ENCODE results near the gene RYR2.
"Not testable (repeated sequence)": the region's sequence is repeated elsewhere in the genome, so short reads cannot be mapped to it uniquely, and the experiment has no call there.

RYR2 gene

DNA sequence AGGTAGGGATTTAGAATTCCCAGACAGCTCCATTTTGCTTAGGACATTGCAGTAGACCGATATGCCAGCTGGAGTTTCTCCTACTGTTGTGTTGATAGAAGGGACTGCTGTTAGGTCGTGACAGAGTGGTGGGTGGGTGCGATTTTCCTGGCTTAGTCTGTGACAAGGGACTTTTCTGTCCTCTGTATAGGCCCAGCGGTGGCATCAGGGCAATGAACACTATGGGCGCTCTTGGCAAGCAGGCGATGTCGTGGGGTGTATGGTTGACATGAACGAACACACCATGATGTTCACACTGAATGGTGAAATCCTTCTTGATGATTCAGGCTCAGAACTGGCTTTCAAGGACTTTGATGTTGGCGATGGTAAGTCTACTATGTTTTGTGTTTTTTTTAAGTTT, 527.0 kb downstream of the RYR2 start:
- no peak for DNase-seq (ENCODE audit: low spot score)

DNA sequence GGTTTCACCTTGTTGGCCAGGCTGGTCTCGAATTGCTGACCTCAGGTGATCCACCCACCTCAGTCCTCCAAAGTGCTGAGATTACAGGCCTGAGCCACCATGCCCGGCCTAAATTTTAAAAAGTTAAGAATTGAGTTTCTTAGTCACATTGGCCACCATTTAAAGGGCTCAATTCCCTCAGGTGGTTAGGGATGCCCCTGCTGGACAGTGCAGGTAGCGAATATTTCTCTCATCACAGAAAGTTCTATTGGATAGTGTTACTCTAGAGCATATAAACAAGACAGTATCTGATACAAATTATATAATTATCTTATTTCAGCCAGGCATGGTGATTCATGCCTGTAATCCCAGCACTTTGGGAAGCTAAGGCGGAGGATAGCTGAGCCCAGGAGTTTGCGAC, 528.5 kb downstream of the RYR2 start:
- DNase-seq (ENCODE audit: low spot score), result no peak

DNA sequence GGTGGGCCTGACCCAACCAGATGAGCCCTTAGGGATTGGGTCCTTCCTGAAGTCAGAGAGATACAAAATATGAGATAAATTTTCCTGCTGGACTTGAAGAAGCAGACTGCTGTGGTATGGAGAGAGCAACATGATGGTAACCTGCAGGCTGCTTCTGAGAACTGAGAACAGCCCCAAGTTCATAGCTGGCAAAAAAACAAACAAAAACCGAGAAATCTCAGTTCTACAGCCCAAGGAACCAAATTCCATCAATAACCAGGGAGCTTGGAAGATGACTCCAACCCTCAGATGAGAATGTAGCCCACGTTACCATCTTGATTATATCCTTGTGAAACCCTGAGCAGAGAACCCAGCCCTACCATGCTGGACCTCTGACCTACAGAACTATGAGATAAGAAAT, 532.6 kb downstream of the RYR2 start:
- DNase-seq (ENCODE audit: low spot score), result no peak

DNA sequence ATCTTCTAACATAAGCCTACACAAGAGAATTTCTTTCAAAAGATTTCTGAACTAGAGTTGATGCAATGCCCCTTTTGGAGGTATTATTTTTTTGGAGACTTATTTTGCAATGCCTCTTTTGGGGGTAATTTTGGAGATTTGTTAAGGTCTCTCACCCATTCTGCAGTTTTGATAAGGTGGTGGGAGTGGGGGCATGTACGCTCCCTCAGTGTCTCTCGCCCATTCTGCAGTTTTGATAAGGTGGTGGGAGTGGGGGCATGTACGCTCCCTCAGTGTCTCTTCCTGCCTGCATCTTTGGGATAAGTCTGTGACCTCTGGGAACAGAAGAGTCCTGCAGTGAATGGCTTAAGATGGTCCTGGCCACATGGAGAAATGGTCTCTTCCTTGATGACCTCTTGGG, 536.6 kb downstream of the RYR2 start:
- no peak for DNase-seq (ENCODE audit: low spot score)

DNA sequence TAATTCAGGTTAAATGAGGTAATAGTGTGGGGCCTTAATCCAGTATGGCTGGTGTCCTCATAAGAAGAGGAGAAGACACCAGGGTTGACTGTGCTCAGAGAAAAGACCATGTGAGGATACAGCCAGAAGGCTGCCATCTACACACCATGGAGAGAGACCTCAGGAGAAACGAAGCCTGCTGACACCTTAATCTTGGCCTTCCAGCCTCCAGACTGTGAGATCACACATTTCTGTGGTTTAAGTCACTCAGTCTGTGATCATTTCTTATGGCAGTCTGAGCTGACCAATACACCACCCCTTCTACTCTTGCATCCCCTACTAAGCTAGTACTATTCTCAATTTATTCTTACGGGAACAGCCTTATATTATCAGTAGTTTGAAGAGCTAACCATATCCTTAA, 538.7 kb downstream of the RYR2 start:
- no peak for DNase-seq (ENCODE audit: low spot score)

DNA sequence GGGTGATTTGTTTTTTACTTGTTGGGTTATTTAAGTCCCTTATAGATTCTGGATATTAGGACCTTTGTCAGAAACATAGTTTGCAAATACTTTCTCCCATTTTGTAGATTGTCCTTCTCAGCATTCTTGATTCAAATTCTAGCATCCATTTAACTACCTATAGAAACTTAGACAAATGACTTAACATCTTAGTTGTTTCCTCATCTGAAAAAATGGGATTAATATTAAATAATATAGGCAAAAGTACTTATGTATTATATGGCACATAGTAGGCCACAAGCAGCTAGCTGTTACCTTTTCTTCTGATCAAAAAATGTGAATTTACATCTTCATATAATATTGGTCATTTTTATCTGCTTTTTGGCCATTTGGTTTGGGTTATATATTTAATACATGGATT, 541.3 kb downstream of the RYR2 start:
- no peak for DNase-seq (ENCODE audit: low spot score)

DNA sequence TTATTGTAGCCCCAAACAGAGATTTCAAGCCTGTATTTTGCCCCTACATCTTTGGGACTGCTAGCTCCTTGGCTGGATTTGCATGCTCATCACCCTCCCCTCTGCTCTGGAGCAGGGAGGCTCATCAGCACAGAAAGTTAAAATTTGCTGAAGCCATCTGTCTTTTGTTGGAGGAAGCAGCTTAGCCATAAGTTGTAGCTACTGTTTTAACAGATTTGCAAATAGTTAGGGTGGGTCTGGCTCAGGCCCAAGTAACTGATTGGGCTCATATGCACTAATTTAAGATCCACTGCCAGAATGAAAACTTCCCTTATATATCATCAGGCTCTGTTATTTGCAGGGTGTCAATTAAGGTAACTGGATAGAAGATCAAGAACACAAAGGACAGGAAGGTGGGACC, 541.8 kb downstream of the RYR2 start:
- no peak for DNase-seq (ENCODE audit: low spot score)

DNA sequence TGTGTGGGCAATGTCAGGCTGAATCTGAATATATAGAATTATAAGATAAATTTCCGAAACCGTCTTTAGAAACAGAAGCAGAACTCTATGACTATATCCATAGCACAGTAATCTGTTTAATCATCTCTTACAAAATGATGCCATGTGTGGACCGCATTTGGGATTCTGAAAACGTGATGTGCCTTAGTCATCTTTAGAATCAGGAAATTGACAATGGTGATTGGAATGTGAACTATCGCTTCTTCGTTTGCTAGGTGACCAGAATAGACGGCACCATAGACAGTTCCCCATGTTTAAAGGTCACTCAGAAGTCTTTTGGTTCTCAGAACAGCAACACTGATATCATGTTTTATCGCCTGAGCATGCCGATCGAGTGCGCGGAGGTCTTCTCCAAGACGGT, 548.4 kb downstream of the RYR2 start:
- DNase-seq (ENCODE audit: low spot score), result no peak

DNA sequence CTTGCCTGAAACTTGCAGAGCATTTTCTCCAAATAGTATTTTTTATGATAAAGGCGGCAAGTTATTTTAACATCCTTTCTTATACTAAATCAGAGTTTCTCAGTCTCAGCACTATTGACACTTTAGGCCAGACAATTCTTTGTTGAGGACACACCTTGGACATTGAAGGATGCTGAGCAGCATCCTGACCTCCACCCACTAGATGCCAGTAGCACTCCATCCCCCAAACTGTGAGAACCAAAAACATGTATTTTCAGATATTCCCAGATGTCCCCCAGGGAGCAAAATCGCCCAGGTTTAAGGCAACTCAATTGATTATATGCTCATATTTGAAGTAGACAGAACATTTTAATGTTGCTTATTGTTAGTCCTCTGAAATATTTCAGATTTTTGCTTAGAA, 549.4 kb downstream of the RYR2 start:
- no peak for DNase-seq (ENCODE audit: low spot score)

DNA sequence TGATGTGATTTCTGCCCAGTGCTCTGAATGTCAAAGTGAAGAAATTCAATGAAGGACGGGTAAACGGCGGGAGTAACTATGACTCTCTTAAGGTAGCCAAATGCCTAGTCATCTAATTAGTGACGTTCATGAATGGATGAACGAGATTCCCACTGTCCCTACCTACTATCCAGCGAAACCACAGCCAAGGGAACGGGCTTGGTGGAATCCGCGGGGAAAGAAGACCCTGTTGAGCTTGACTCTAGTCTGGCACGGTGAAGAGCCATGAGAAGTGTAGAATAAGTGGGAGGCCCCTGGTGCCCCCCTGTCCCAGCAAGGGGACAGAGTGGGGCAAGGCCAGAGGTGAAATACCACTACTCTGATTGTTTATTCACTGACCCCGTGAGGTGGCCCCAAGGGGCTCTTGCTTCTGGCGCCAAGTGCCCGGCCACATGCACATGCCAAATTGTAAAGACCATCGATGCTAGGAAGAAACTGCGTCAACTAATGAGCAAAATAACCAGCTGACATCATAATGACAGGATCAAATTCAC, 561.1 kb downstream of the RYR2 start:
- DNase-seq (ENCODE audit: low spot score), result not testable (repeated sequence)

DNA sequence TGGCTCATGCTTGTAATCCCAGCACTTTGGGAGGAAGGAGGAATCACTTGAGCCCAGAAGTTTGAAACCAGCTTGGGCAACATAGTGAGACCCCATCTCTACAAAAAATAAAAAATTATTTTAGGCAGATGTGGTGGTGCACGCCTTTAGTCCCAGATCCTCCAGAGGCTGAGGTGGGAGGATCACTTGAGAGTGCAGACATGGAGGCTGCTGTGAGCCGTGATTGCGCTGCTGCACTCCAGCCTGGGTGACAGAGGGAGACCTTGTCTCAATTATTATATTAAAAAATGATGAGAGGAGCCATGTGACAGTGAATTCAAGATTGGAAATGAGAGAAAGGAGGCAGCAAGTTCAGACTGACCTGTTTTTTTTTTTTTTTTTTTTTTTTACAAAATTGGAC, 566.4 kb downstream of the RYR2 start:
- DNase-seq (ENCODE audit: low spot score), result no peak

DNA sequence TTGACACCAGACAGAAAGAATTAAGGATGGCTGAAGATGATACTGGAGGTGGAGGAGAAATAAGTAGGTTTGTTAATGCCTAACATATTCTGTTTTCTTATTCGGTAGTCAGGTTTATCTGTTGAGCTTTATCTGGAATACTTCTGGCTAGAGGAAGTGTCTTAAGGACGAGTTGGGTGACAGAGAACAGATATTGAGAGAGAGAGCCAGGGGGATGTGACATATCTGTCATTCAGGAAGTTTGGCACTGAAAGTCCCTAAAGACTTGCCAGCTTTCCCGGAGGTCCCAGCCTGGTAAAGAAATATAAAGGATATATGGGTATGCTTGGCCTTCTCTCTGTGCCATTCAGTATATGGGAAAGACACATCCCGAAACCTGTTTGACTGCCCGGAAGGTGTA, 568.2 kb downstream of the RYR2 start:
- DNase-seq (ENCODE audit: low spot score), result no peak

DNA sequence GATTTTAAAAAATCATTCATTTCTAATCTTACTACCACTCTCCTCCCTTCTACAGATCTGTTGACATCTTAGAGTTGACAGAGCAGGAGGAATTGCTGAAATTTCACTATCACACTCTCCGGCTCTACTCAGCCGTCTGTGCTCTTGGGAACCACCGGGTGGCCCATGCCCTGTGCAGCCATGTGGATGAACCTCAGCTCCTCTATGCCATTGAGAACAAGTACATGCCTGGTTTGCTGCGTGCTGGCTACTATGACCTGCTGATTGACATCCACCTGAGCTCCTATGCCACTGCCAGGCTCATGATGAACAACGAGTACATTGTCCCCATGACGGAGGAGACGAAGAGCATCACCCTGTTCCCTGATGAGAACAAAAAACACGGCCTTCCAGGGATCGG, 572.0 kb downstream of the RYR2 start:
- DNase-seq (ENCODE audit: low spot score), result no peak

DNA sequence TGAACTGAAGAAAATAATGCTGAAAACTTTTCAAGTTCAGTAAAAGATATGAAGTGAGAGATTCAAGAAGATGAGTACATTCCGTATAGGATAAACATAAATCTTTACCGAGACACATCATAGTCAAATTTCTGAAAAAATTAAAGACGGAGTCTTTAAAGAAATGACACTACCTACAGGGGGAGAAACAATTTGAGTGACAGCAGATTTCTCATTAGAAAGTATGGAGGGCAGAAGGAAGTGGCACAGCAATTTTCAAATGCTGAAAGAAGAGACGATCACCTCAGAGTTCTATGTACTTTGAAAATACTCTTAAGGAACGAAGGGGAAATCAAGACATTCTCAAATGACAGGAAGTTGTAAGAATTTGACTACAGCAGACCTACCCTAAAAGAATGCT, 577.6 kb downstream of the RYR2 start:
- no peak for DNase-seq (ENCODE audit: low spot score)

DNA sequence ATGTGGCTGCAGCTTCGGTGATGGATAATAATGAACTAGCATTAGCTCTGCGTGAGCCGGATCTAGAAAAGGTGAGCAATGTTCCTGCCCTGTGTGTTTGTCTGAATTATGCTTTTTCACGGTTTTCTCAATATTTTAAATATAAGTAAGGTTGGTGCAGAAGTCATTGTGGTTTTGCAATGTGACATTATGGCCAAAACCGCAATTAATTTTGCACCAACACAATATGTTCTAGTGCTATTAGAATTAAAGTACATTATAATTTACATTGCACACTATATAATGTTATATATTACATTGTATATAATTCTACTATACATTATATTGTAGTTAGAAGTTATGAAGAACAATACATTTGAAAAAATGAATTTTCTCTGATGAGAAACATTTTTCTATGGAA, 592.9 kb downstream of the RYR2 start:
- DNase-seq (ENCODE audit: low spot score), result no peak

DNA sequence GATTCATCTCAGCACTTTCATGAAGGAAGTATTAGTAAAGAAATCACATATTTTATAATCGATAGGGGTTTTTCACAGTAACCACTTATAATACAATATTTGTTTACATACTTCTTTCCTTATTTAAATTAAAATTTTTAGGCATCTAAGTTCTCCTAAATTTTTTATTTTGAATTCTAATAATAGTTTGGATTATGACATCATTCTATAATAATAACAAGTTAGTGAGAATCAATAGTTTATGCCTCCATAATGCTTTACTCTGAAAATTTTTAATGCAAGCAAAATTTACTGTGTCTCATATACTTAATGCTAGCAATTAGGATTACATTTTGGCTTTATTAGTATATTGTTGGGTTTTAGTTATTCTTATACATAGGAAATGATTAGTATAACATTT, 596.6 kb downstream of the RYR2 start:
- no peak for DNase-seq (ENCODE audit: low spot score)

DNA sequence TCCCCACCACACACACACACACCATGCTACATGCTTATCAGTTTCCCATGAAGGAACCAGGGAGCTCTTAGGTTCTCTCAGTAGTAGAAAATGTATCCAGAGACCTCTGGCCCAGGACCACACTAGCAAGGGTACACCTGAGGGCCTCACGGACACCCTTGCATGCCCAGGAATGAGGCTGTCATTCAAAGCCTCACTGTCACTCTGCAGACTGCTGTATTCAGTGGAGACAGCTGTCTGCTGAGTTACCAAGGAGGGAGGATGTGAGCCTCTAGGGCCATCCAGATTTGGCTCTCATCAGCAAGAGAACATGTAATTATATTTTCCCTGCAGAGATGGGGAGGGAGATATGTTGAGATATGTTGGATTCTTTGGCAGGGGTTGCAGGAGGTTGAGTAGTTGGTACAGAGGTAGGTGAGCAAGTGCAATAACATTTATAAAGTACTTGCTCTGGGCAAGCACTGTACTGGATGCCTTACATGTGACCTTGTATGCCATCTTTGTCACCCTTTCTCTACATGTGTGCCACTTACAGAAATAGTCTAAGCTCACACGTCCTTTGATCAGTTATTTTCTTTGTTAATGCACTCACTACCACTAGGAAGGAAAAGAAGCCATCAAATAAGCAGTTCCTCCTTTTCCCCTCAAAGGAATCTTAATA, 598.2 kb downstream of the RYR2 start:
- DNase-seq (ENCODE audit: low spot score), result no peak

DNA sequence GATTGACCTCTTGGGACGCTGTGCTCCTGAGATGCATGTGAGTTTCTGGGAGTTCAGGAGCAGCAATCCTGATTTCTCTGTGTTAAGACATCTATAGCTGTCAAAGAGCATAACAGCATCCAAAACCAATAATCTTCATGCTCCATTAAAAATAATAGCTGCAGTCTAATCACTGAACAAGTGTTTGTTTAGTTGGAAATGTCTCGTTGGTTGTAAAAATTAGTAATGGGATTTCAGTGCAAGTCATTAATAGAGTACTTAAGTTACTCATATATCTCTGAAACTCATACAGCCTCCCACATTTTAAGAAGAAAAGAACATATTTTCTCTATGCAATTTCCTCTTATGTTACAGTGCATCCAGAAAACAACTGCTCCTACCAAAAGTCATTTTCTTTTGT, 599.0 kb downstream of the RYR2 start:
- DNase-seq (ENCODE audit: low spot score), result no peak

DNA sequence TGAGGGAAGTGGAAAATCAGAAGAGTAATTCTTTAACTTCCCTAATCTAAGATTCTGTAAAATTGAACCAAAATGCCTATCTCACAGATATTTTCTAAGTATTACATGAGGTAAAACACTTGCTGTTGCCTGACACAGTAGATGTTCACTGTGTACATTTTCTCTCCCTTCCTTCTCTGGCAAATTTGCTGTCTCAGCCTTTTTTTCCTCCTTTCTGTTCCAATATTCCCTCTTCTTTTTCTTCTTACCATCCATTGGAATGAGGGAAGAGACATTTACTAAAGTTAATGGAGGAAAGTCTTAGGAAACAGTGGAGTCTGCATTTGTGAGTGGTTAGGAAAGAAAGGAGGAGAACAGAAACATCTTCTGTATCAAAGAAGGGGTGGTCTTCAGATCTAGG, 608.8 kb downstream of the RYR2 start:
- no peak for DNase-seq (ENCODE audit: low spot score)

DNA sequence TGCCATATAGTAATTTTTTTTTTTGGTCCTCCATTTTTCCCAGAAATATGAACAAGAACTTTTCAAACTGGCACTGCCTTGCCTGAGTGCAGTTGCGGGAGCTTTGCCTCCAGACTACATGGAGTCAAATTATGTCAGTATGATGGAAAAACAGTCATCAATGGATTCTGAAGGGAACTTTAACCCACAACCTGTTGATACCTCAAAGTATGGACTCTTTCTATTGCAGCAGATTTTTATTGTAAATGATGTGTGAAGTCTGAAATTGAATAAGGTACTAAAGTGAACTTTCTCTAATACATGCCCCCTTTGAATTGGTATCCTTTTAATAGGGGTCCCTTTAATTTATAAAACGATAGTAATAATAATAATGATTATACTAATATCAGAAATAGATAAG, 613.8 kb downstream of the RYR2 start:
- no peak for DNase-seq (ENCODE audit: low spot score)

DNA sequence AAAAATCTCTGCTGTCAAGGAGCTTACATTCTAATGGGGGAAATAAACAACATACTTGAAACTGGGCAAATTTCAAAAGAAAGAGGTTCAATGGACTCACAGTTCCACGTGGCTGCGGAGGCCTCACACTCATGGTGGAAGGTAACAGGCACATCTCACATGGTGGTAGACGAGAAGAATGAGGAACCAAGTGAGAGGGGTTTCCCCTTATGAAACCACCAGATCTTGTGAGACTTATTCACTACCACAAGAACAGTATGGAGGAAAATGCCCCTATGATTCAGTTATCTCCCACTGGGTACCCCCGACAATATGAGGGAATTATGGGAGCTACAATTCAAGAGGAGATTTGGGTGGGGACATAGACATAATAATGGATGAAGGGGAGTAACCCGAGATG, 622.4 kb downstream of the RYR2 start:
- DNase-seq (ENCODE audit: low spot score), result no peak

DNA sequence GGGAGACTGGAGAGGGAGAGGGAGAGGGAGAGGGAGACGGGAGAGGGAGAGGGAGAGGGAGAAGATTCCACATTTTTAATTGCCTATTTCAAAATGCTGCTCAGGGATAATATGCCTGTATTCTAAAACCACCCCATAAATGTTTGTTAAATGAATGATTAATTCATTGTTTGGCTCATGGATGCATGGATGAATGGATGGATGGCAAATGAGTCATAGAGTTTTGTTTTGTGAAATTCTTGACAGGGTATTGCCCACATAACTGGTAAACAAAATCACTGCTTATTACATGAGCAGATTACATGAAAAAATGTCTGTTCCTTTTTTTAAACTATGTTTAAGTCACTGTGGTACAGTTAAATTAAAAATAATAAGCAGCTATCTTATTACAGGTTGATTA, 628.3 kb downstream of the RYR2 start:
- no peak for DNase-seq (ENCODE audit: low spot score)

DNA sequence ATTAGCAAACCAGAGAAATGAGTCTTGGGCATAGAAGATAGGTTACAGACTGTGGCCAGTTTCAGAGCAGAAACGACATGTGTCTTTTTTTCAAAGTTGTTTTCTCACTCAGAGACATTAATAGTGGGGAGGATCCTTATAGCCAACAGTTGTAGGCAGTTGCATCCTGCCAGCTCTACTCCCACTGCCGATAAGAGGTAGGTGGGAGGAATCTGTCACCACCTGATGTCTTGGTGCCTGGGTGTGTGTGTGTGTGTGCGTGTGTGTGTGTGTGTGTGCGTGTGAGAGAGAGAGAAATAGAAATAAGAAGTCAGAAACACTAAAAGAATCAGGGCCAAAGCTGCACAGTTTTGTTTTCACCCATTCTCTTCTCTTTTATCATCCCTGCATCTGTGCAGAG, 629.3 kb downstream of the RYR2 start:
- DNase-seq (ENCODE audit: low spot score), result no peak

DNA sequence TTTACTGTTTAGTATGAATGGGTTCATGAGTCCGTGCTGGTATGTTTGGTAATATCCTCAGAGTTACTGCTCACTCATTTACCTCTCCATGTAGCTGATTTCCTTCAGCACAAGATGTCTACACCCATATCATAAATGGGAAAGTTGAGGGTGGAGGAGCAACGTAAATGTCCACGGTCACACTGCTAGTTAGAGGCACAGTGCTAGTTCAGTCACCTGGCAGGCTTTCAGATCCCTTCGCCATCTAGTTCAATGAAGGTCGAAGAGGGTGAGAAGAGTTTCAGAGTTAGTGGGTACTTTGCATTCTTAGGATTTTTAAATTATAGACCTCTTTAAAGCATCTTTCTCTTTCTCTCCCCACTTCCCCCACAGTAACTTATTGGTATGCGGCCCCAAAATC, 630.0 kb downstream of the RYR2 start:
- no peak for DNase-seq (ENCODE audit: low spot score)

DNA sequence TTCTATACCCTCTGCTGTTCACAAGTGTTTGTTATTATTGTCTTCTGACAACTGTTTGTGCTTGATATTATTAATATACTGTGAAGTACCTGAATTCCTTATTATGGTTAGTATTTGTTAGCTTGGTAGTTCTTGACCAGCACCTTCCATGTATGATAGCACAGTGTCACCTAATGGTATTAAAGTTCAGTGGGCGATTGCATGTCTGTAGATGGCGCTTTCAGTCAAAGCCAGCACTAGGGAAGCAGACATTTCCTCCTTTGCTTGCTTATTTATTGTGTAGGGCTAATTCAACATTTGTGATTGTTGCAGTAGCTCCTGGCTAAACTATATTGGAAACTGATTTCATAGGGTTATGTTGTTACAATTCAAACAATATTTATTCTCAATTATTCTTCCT, 630.8 kb downstream of the RYR2 start:
- no peak for DNase-seq (ENCODE audit: low spot score)

Data from LoVo (cell line).